IMR-90 (cell line): Measurements from ENCODE around the gene ZNF423.

Experiments used
- BHLHE40 ChIP-seq: fragments of 150-350 bp; IDR thresholded peaks from 2 replicates; pipeline ENCODE4 v1.6.1; 2016; ENCODE audit warnings: mild to moderate bottlenecking, low read depth, low read length
- CEBPB ChIP-seq: IDR thresholded peaks from 2 replicates; pipeline ENCODE4 v1.6.1; 2012; ENCODE audit warnings: low read depth, low read length, improper control_type of control experiment
- FOS ChIP-seq: fragments of 150-350 bp; IDR thresholded peaks from 2 replicates; pipeline ENCODE4 v1.6.1; 2016; ENCODE audit warnings: low read depth, low read length
- MAZ ChIP-seq: IDR thresholded peaks from 2 replicates; pipeline ENCODE4 v1.6.1; 2012; ENCODE audit warnings: low read depth, mild to moderate bottlenecking, low read length, improper control_type of control experiment, moderate library complexity, borderline replicate concordance
- NFE2L2 ChIP-seq: fragments of 150-350 bp; IDR thresholded peaks from 2 replicates; pipeline ENCODE4 v1.6.1; 2016; ENCODE audit warnings: low read depth, mild to moderate bottlenecking, low read length
- POLR2A ChIP-seq: IDR thresholded peaks from 2 replicates; pipeline ENCODE4 v1.6.1; 2012; ENCODE audit warnings: mild to moderate bottlenecking, low read depth, low read length
- RAD21 ChIP-seq: IDR thresholded peaks from 2 replicates; pipeline ENCODE4 v1.6.1; 2012; ENCODE audit warnings: low read length, improper control_type of control experiment
- RCOR1 ChIP-seq: IDR thresholded peaks from 2 replicates; pipeline ENCODE4 v1.6.1; 2012; ENCODE audit warnings: mild to moderate bottlenecking, low read length, improper control_type of control experiment; ENCODE audit not compliant: insufficient replicate concordance
- RFX5 ChIP-seq: IDR thresholded peaks from 2 replicates; pipeline ENCODE4 v1.8.0; 2012; ENCODE audit warnings: low read depth, mild to moderate bottlenecking, low read length, moderate library complexity
- SMC3 ChIP-seq: fragments of 150-350 bp; IDR thresholded peaks from 2 replicates; pipeline ENCODE4 v1.6.1; 2016; ENCODE audit warnings: low read depth, mild to moderate bottlenecking, antibody characterized with exemption, low read length, moderate library complexity
- TF ChIP-seq, protein P1 (sequence below): conservative IDR thresholded peaks from 2 replicates; pipeline ENCODE4 v1.5.1; 2012; ENCODE audit warnings: mild to moderate bottlenecking, low read depth, low read length, improper control_type of control experiment
- TF ChIP-seq, protein P2 (sequence below): fragments of 150-350 bp; IDR thresholded peaks from 2 replicates; pipeline ENCODE4 v1.6.1; 2017; ENCODE audit warnings: mild to moderate bottlenecking, antibody characterized with exemption, low read length, low read depth
- TF ChIP-seq, protein P3 (sequence below): fragments of 150-350 bp; IDR thresholded peaks from 2 replicates; pipeline ENCODE4 v1.6.1; 2016; ENCODE audit warnings: low read depth, mild to moderate bottlenecking, low read length, moderate library complexity, borderline replicate concordance

DNA sequence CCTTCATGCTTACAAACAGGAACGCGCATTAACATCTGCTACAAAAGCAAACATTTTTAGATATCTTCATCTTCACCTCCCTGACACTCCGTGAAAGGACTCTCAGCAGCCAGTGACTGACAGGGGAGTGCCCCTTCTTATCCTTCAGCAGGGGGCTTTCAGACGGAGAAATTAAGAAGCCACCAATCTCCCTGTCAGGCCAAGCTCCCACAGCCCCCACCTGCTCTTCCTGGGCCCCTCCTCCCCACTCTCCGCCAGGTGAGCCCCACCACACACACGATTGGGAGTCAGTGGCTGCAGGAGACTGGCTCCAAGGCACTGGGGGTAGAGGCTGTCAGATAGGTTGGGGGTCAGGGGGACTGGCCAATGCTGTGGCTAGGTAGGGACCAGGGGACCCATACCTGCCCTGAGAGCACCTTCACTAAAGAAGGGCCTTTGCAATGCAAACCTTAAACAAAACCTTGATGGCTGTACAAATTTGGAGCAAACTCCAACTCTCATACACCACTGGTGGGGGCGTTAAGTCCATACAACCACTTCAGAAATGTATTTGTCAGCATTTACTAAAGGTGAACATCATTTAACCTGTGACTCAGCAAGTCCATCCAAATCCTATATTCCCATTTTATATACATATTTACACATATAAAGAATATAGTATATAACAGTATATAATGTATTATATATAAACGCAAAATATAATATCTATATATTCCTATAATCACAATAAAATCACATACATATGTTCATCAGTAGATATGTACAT is 232.2 kb downstream of the ZNF423 start:
- TF ChIP-seq FOS = no peak
- TF ChIP-seq, protein P1, sequence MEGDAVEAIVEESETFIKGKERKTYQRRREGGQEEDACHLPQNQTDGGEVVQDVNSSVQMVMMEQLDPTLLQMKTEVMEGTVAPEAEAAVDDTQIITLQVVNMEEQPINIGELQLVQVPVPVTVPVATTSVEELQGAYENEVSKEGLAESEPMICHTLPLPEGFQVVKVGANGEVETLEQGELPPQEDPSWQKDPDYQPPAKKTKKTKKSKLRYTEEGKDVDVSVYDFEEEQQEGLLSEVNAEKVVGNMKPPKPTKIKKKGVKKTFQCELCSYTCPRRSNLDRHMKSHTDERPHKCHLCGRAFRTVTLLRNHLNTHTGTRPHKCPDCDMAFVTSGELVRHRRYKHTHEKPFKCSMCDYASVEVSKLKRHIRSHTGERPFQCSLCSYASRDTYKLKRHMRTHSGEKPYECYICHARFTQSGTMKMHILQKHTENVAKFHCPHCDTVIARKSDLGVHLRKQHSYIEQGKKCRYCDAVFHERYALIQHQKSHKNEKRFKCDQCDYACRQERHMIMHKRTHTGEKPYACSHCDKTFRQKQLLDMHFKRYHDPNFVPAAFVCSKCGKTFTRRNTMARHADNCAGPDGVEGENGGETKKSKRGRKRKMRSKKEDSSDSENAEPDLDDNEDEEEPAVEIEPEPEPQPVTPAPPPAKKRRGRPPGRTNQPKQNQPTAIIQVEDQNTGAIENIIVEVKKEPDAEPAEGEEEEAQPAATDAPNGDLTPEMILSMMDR = no peak
- no peak for TF ChIP-seq RAD21
- TF ChIP-seq CEBPB = no peak
- no peak for TF ChIP-seq POLR2A
- TF ChIP-seq NFE2L2 = no peak
- TF ChIP-seq, protein P2, sequence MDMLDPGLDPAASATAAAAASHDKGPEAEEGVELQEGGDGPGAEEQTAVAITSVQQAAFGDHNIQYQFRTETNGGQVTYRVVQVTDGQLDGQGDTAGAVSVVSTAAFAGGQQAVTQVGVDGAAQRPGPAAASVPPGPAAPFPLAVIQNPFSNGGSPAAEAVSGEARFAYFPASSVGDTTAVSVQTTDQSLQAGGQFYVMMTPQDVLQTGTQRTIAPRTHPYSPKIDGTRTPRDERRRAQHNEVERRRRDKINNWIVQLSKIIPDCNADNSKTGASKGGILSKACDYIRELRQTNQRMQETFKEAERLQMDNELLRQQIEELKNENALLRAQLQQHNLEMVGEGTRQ = no peak
- TF ChIP-seq RFX5 = no peak
- TF ChIP-seq BHLHE40 = no peak
- no peak for TF ChIP-seq MAZ
- TF ChIP-seq, protein P3, sequence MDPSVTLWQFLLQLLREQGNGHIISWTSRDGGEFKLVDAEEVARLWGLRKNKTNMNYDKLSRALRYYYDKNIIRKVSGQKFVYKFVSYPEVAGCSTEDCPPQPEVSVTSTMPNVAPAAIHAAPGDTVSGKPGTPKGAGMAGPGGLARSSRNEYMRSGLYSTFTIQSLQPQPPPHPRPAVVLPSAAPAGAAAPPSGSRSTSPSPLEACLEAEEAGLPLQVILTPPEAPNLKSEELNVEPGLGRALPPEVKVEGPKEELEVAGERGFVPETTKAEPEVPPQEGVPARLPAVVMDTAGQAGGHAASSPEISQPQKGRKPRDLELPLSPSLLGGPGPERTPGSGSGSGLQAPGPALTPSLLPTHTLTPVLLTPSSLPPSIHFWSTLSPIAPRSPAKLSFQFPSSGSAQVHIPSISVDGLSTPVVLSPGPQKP = no peak
- TF ChIP-seq RCOR1 = no peak
- TF ChIP-seq SMC3 = no peak
